BJ (cell line): ENCODE data around the gene MUC2. TPM values are rescaled to one million over a fixed set of nuclear protein-coding genes. Genes with fewer than 3 reads are reported as not detected.

Experiments
- polyA plus RNA-seq: library from polyadenylated mRNA; depleted of rRNA; stranded (reverse); fragments of >200 nt; gene quantifications from 2 replicates; pipeline ENCODE4 v1.2.3, GENCODE V29; 2011; rRNA removed

Gene MUC2
- polyA plus RNA-seq, 1 experiment, result not detected

Other genes with a start within 250 kb of the MUC2 start
- gene CRACR2B, start 247.0 kb upstream of the MUC2 start, polyA plus RNA-seq, result 0.16 and 0.18 TPM in 2 replicates
- gene CD151, start 241.9 kb upstream of the MUC2 start, polyA plus RNA-seq, result 1,448 and 2,262 TPM in 2 replicates
- 308 and 734 TPM in 2 replicates for gene POLR2L, start 232.3 kb upstream of the MUC2 start, polyA plus RNA-seq
- gene TSPAN4, start 232.0 kb upstream of the MUC2 start, polyA plus RNA-seq, result 145 and 295 TPM in 2 replicates
- 122 and 178 TPM in 2 replicates for gene CHID1, start 164.1 kb upstream of the MUC2 start, polyA plus RNA-seq
- gene AP2A2, start 149.0 kb upstream of the MUC2 start, polyA plus RNA-seq, result 53.3 and 76.5 TPM in 2 replicates
- gene MUC6, start 38.2 kb upstream of the MUC2 start, polyA plus RNA-seq, result not detected in 2 replicates
- not detected in 2 replicates for gene MUC5AC, start 83.1 kb downstream of the MUC2 start, polyA plus RNA-seq
- gene MUC5B, start 148.2 kb downstream of the MUC2 start, polyA plus RNA-seq, result not detected in 2 replicates
- 19.7 and 38.3 TPM in 2 replicates for gene TOLLIP, start 234.8 kb downstream of the MUC2 start, polyA plus RNA-seq